H7 (cell line): ENCODE results near the gene PADI2. TPM values are rescaled to one million over a fixed set of nuclear protein-coding genes. Genes with fewer than 3 reads are reported as not detected.
"Not testable (repeated sequence)": the region's sequence is repeated elsewhere in the genome, so short reads cannot be mapped to it uniquely, and the experiment has no call there.

Source experiments
- DNase-seq: peaks from one replicate; pipeline ENCODE4 v3.0.0; 2012
- H3K27me3 ChIP-seq: 2 replicates; pipeline ENCODE4 v1.6.0; 2011; ENCODE audit warnings: mild to moderate bottlenecking, low read length; ENCODE audit not compliant: control insufficient read depth, insufficient read depth
- H3K36me3 ChIP-seq: replicated peaks from 2 replicates; pipeline ENCODE4 v1.5.1; 2011; ENCODE audit warnings: low read length; ENCODE audit not compliant: control insufficient read depth, insufficient read depth
- H3K4me3 ChIP-seq: 2 replicates; pipeline ENCODE4 v1.5.1; 2011; ENCODE audit warnings: low read depth, mild to moderate bottlenecking, control low read depth, low read length, moderate library complexity; ENCODE audit not compliant: insufficient read depth
- total RNA-seq: library from RNA; depleted of rRNA; stranded (reverse); fragments of >200 nt; shearing (Covaris generic); gene quantifications from 2 replicates; pipeline ENCODE4 v1.2.3, GENCODE V29; 2014

PADI2 gene
- total RNA-seq, 1 experiment from 2014 or later, result 2.1 TPM

- DNase-seq, result peak; percentile 17
- Histone ChIP-seq H3K36me3 (no peaks in the 10 kb centered on the region), H3K27me3 (no peaks in the 10 kb centered on the region), H3K4me3 (no peak overlapping the region)
Observed at GRCh38 chr1:17070163-17070525, 49.1 kb downstream of the PADI2 start.

GRCh38 chr1:17069452-17070162 is 49.6 kb downstream of the PADI2 start:
- no peaks in the 10 kb centered on the region for H3K27me3 ChIP-seq
- no peaks in the 10 kb centered on the region for H3K36me3 ChIP-seq
- H3K4me3 ChIP-seq, result no peak overlapping the region
- DNase-seq, result no peak

- DNase-seq, result no peak
- no peaks in the 10 kb centered on the region for H3K27me3 ChIP-seq
- H3K36me3 ChIP-seq, result no peaks in the 10 kb centered on the region
- no peak overlapping the region for H3K4me3 ChIP-seq
Observed at GRCh38 chr1:17068789-17069188, 50.5 kb downstream of the PADI2 start.

- no peak for DNase-seq
- H3K4me3 ChIP-seq, result no peak overlapping the region
- no peaks in the 10 kb centered on the region for H3K36me3 ChIP-seq
- H3K27me3 ChIP-seq, result no peaks in the 10 kb centered on the region
Observed at GRCh38 chr1:17067465-17068240, 51.6 kb downstream of the PADI2 start.

GRCh38 chr1:17067069-17067426 is 52.2 kb downstream of the PADI2 start:
- H3K4me3 ChIP-seq, result no peak overlapping the region
- H3K27me3 ChIP-seq, result no peaks in the 10 kb centered on the region
- no peaks in the 10 kb centered on the region for H3K36me3 ChIP-seq
- DNase-seq, result no peak

- H3K36me3 ChIP-seq, result no peaks in the 10 kb centered on the region
- no peaks in the 10 kb centered on the region for H3K27me3 ChIP-seq
- no peak overlapping the region for H3K4me3 ChIP-seq
- no peak for DNase-seq
Observed at GRCh38 chr1:17066361-17067068, 52.7 kb downstream of the PADI2 start.

- DNase-seq, result no peak
- Histone ChIP-seq H3K4me3 (no peak overlapping the region), H3K27me3 (no peaks in the 10 kb centered on the region)
Observed at GRCh38 chr1:17065666-17066065, 53.6 kb downstream of the PADI2 start.

GRCh38 chr1:17062751-17063150 is 56.5 kb downstream of the PADI2 start:
- H3K27me3 ChIP-seq, H3K36me3 ChIP-seq, DNase-seq: not testable (repeated sequence)

More at GRCh38 chr1:17065666-17066065, 53.6 kb downstream of the PADI2 start:
- no peaks in the 10 kb centered on the region for H3K36me3 ChIP-seq

GRCh38 chr1:17061892-17062291 is 57.4 kb downstream of the PADI2 start:
- H3K27me3 ChIP-seq, result no peaks in the 10 kb centered on the region
- H3K36me3 ChIP-seq, result no peaks in the 10 kb centered on the region
- no peak overlapping the region for H3K4me3 ChIP-seq
- no peak for DNase-seq

More at GRCh38 chr1:17062751-17063150, 56.5 kb downstream of the PADI2 start:
- not testable (repeated sequence) for H3K4me3 ChIP-seq

- Histone ChIP-seq H3K27me3 (no peaks in the 10 kb centered on the region), H3K4me3 (no peak overlapping the region), H3K36me3 (no peaks in the 10 kb centered on the region)
- no peak for DNase-seq
Observed at GRCh38 chr1:17061486-17061885, 57.8 kb downstream of the PADI2 start.

GRCh38 chr1:17060306-17060749 is 58.9 kb downstream of the PADI2 start:
- DNase-seq, result no peak
- Histone ChIP-seq H3K36me3 (no peaks in the 10 kb centered on the region), H3K27me3 (no peaks in the 10 kb centered on the region)

GRCh38 chr1:17059391-17060305 is 59.6 kb downstream of the PADI2 start:
- Histone ChIP-seq H3K4me3 (no peak overlapping the region), H3K27me3 (no peaks in the 10 kb centered on the region), H3K36me3 (no peaks in the 10 kb centered on the region)
- peak; percentile 79 for DNase-seq

More at GRCh38 chr1:17060306-17060749, 58.9 kb downstream of the PADI2 start:
- no peak overlapping the region for H3K4me3 ChIP-seq

- H3K36me3 ChIP-seq, result no peaks in the 10 kb centered on the region
- DNase-seq, result no peak
- H3K27me3 ChIP-seq, result no peaks in the 10 kb centered on the region
- H3K4me3 ChIP-seq, result no peak overlapping the region
Observed at GRCh38 chr1:17056551-17056950, 62.7 kb downstream of the PADI2 start.

GRCh38 chr1:17055801-17056200 is 63.5 kb downstream of the PADI2 start:
- Histone ChIP-seq H3K36me3 (0 out of 2 replicates have a peak, but pooled peaks cover 2% of the 10 kb centered on the region), H3K4me3 (no peak overlapping the region), H3K27me3 (no peaks in the 10 kb centered on the region)
- DNase-seq, result no peak
